OCI-LY1 (cell line): ENCODE results near the gene ZBTB20.

Source experiments
- H2AFZ ChIP-seq: fragments of 200-600 bp; sonication (generic), shearing (Covaris generic); 2 replicates; pipeline ENCODE4 v1.6.0; 2014; ENCODE audit warnings: antibody characterized with exemption, mild to moderate bottlenecking, low read length
- H3F3A ChIP-seq: fragments of 200-600 bp; sonication (generic), shearing (Covaris generic); 2 replicates; pipeline ENCODE4 v1.6.0; 2014; ENCODE audit warnings: mild to moderate bottlenecking, antibody characterized with exemption, low read length, moderate library complexity; ENCODE audit not compliant: insufficient read depth
- H3K27ac ChIP-seq: fragments of 200-600 bp; sonication (generic); 2 replicates; pipeline ENCODE4 v1.5.1; 2014; ENCODE audit warnings: low read length, mixed run types, mild to moderate bottlenecking, low read depth; ENCODE audit not compliant: poor library complexity, severe bottlenecking
- H3K27me3 ChIP-seq: fragments of 200-600 bp; sonication (generic); 2 replicates; pipeline ENCODE4 v1.6.0; 2014; ENCODE audit warnings: antibody characterized with exemption, mild to moderate bottlenecking, low read length, moderate library complexity; ENCODE audit not compliant: insufficient read depth
- H3K36me3 ChIP-seq: fragments of 200-600 bp; sonication (generic); 2 replicates; pipeline ENCODE4 v1.6.1; 2014; ENCODE audit warnings: mild to moderate bottlenecking, antibody characterized with exemption, low read length, moderate library complexity, mixed read lengths; ENCODE audit not compliant: insufficient read depth
- H3K4me1 ChIP-seq: fragments of 200-600 bp; sonication (generic); 2 replicates; pipeline ENCODE4 v1.5.1; 2014; ENCODE audit warnings: mild to moderate bottlenecking, low read length, moderate library complexity; ENCODE audit not compliant: insufficient read depth, severe bottlenecking
- H3K4me2 ChIP-seq: fragments of 200-600 bp; sonication (generic), shearing (Covaris generic); 2 replicates; pipeline ENCODE4 v1.6.1; 2014; ENCODE audit warnings: low read length
- H3K4me3 ChIP-seq: fragments of 200-600 bp; sonication (generic); 2 replicates; pipeline ENCODE4 v1.5.1; 2014; ENCODE audit warnings: low read length, low read depth, mild to moderate bottlenecking, mixed read lengths; ENCODE audit not compliant: poor library complexity, severe bottlenecking
- H3K79me2 ChIP-seq: fragments of 200-600 bp; shearing (Covaris generic); 2 replicates; pipeline ENCODE4 v1.6.1; 2016; ENCODE audit warnings: mixed run types, low read length, mixed read lengths; ENCODE audit not compliant: insufficient read depth
- H3K9ac ChIP-seq: fragments of 200-600 bp; sonication (generic), shearing (Covaris generic); 2 replicates; pipeline ENCODE4 v1.6.1; 2014; ENCODE audit warnings: mild to moderate bottlenecking, low read length, mixed read lengths
- H3K9me2 ChIP-seq: fragments of 200-600 bp; sonication (generic), shearing (Covaris generic); 2 replicates; pipeline ENCODE4 v1.6.1; 2014; ENCODE audit warnings: low read depth, mild to moderate bottlenecking, low read length, mixed read lengths
- H3K9me3 ChIP-seq: fragments of 200-600 bp; shearing (Covaris generic); 2 replicates; pipeline ENCODE4 v1.6.1; 2014; ENCODE audit warnings: low read length, mixed read lengths
- H4K20me1 ChIP-seq: fragments of 200-600 bp; sonication (generic), shearing (Covaris generic); 2 replicates; pipeline ENCODE4 v1.6.0; 2016; ENCODE audit warnings: mild to moderate bottlenecking, low read length; ENCODE audit not compliant: insufficient read depth
- EZH2 ChIP-seq: fragments of 200-600 bp; sonication (generic), shearing (Covaris generic); IDR thresholded peaks from 2 replicates; pipeline ENCODE4 v1.8.0; 2017; ENCODE audit warnings: borderline replicate concordance, mixed run types, mild to moderate bottlenecking, antibody characterized with exemption, low read length, moderate library complexity, mixed read lengths
- TF ChIP-seq, protein P1 (sequence below): fragments of 200-600 bp; sonication (generic), shearing (Covaris generic); IDR thresholded peaks from 2 replicates; pipeline ENCODE4 v1.5.1; 2017; ENCODE audit warnings: mild to moderate bottlenecking, antibody characterized with exemption, low read length, moderate library complexity, mixed read lengths

The ZBTB20 gene

DNA sequence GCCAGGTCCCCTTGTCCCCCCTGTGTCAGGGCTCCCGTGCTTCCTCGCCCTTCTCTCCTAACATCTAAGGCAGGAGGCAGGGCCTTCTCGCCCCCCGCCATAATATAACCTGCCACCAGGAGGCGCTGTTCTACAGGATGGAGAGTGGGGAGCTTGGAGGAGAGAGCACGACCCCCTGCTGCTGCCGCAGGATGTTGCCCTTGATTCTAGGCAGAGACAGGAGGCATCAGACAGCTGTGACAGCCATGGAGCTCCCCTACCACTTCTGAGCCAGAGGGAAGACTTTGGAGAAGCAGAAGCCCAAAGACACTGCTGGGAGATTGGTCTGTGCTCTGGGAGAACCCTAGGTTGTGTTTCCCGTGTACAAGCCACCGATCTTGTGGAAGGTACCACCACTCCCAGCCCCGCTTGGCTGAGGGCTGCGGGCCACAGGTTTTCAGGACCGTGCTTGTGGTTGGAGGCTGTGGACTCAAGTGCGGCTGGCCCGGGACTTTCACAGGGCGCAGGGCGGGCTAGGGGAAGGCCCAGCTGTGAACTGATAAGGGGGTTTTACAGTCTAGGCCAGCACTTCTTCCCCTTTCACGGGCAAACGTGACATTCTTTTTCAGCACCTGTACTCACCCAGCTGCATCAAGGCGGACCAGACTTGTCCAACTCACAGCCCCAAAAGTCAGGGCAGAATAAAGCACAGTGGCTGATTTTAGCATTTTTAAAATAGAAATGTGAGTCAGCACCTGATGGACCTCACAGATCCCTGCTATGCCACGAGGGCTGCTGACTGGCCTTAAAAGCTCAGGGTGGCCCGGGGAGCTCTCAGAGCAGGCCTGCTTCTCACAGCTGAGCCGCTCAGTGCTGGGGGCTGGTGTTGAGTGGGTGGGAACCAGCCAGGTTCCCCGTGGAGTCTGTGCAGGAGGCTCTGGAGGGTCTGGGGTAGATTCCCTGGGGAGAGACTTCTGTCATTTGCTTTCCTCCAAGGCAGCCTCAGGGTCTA is 855.9 kb downstream of the ZBTB20 start:
- Histone ChIP-seq H2AFZ (0 out of 2 replicates have a peak overlapping the region, but pooled peaks have one; percentile 14), H3K27ac (peak overlapping the region; percentile 67)

DNA sequence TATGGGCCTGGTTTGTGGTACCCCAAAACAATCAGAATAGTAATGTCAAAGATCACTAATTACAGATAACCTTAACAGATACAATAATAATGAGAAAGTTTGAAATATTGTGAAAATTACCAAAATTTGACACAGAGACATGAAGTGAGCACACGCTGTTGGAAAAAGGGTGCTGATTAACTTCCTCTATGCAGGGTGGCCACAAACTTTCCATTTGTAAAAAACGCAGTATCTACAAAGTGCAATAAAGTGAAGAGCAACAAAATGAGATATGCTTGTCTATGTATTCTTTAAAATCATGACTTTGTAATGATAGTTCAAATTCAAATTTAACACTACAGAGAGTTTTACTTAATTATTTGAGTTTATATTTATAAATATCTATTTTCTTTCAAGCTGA is 860.8 kb downstream of the ZBTB20 start:
- Histone ChIP-seq H3K79me2 (no peaks in the 10 kb centered on the region), H3K9me3 (no peaks in the 10 kb centered on the region), H3K4me3 (no peak overlapping the region), H3K9me2 (no peaks in the 10 kb centered on the region), H3K4me1 (peaks cover 9% of the 10 kb centered on the region), H2AFZ (no peak overlapping the region), H3K4me2 (no peak overlapping the region), H3F3A (no peaks in the 10 kb centered on the region), H3K27ac (no peak overlapping the region), H3K36me3 (no peaks in the 10 kb centered on the region), H3K9ac (no peak overlapping the region), H3K27me3 (no peaks in the 10 kb centered on the region), H4K20me1 (no peaks in the 10 kb centered on the region)
- TF ChIP-seq, protein P1, sequence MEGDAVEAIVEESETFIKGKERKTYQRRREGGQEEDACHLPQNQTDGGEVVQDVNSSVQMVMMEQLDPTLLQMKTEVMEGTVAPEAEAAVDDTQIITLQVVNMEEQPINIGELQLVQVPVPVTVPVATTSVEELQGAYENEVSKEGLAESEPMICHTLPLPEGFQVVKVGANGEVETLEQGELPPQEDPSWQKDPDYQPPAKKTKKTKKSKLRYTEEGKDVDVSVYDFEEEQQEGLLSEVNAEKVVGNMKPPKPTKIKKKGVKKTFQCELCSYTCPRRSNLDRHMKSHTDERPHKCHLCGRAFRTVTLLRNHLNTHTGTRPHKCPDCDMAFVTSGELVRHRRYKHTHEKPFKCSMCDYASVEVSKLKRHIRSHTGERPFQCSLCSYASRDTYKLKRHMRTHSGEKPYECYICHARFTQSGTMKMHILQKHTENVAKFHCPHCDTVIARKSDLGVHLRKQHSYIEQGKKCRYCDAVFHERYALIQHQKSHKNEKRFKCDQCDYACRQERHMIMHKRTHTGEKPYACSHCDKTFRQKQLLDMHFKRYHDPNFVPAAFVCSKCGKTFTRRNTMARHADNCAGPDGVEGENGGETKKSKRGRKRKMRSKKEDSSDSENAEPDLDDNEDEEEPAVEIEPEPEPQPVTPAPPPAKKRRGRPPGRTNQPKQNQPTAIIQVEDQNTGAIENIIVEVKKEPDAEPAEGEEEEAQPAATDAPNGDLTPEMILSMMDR: no peak
- TF ChIP-seq EZH2: no peak

More for the DNA sequence above, 855.9 kb downstream of the ZBTB20 start:
- Histone ChIP-seq H3K79me2 (no peaks in the 10 kb centered on the region), H3K36me3 (no peaks in the 10 kb centered on the region), H3K4me2 (peak overlapping the region; percentile 60), H4K20me1 (no peaks in the 10 kb centered on the region), H3K9me2 (no peaks in the 10 kb centered on the region), H3K4me1 (peaks cover 16% of the 10 kb centered on the region), H3F3A (no peaks in the 10 kb centered on the region), H3K27me3 (no peaks in the 10 kb centered on the region), H3K9ac (peak overlapping the region; percentile 42; the same call in 1 of the 2 replicates), H3K4me3 (peak overlapping the region; percentile 40), H3K9me3 (no peaks in the 10 kb centered on the region)
- TF ChIP-seq, protein P1: peak; percentile 94
- no peak for TF ChIP-seq EZH2

DNA sequence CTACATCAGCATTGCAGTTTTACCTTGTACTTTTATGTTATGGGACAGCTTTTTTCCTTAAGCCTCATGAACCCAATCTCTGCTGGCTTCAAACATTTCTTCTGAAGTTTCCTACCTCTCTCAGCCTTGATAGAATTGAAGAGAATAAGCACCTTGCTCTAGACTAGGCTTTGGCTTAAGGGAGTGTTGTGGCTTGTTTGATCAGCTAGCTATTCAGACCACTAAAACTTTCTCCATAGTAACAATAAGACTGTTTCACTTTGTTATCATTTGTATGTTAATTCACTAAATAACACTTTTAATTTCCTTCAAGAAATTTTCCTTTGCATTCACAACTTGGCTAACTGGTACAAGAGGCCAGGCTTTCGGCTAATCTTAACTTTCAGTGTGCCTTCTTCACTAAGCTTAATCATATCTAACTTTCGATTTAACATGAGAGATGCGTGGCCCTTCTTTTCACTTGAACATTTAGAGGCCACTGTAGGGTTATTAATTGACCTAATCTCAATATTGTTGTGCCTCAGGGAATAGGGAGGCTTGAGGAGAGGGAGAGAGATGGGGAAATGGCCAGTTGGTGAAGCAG is 861.3 kb downstream of the ZBTB20 start:
- Histone ChIP-seq H3F3A (no peaks in the 10 kb centered on the region), H3K4me1 (peaks cover 4% of the 10 kb centered on the region), H3K27me3 (no peaks in the 10 kb centered on the region), H2AFZ (no peak overlapping the region), H4K20me1 (no peaks in the 10 kb centered on the region), H3K27ac (no peak overlapping the region), H3K9me2 (no peaks in the 10 kb centered on the region), H3K4me3 (no peak overlapping the region), H3K36me3 (no peaks in the 10 kb centered on the region), H3K9ac (no peak overlapping the region), H3K9me3 (no peaks in the 10 kb centered on the region), H3K79me2 (no peaks in the 10 kb centered on the region), H3K4me2 (no peak overlapping the region)
- TF ChIP-seq, protein P1: no peak
- no peak for TF ChIP-seq EZH2
